ENCODE measurements around the gene ZNF423. TPM values are rescaled to one million over a fixed set of nuclear protein-coding genes. Genes with fewer than 3 reads are reported as not detected.

The ZNF423 gene
- 12.5 TPM for total RNA-seq

DNA sequence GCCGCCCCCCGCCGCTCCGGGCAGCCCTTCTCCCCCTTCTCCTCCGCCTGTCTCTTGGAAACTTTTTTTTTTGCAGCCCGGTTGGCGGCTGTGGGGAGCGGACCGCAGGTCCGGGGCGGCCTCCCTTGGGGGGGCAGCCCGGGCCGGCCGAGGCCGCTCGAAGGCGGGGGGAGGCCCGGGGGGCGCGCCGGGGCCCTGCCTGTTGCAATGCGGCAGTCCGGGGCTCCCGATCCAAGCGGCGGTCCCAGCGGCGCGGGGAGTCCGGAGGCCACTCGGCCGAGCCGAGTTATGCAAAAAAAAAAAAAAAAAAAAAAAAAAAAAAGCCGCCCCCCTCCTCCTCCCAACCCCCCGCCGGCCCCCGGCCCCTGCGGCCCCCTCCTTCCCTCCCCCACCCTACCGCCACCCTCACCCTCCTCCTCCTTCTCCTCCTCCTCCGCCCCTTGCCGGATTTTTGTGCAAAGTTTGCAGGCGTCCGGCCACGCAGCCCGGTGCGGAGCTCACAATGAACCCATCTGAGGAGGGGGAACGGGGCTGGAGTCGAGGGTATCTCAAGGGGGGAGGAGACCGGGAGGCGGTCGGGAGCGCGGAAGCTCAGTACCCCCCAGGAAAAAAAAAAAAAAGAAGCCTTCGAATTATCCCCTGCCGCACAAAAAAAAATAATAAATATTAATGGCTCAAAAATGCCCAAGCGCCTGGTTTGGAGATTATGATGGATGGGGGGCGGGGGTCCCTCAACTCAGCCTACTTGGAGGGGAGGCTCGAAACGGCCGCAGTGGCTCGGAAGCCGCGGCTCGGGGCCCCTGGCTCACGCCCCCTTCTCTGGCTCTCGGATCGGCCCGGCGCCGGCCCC is at the start of gene ZNF423:
Gene ZNF423, minus strand, starts transcription at position 291 of the 850 bp plus-strand sequence. CDS start 338 bp downstream, outside the sequence.

Small RNAs within 50 kb of the gene (small RNA-seq; reads per million reads assigned to genes)
- gene MRPS21P7 (ENCODE audit: low replicate concordance), result not detected
- gene MRPS21P8 (ENCODE audit: low replicate concordance), result not detected

Other genes with a start within 250 kb of the ZNF423 start
- 46.6 TPM for gene CNEP1R1, start 169.1 kb upstream of the ZNF423 start, total RNA-seq
- 33.8 TPM for gene HEATR3, start 209.9 kb upstream of the ZNF423 start, total RNA-seq

Data from parietal lobe (tissue), 2 donors.